DND-41 (cell line): ENCODE results near the gene PCDH9.

Experiments used
- ATAC-seq: fragments of 200-7000 bp; cut with Tn5 transposase; 3 replicates; pipeline ENCODE4 v1.9.1; 2021; ENCODE audit warnings: low read depth; ENCODE audit not compliant: insufficient read depth
- DNase-seq: peaks from one replicate; pipeline ENCODE4 v3.0.0-alpha.2; 2020
- H2AFZ ChIP-seq: 2 replicates; pipeline ENCODE4 v1.6.0; 2012; ENCODE audit warnings: low read depth, low read length
- H3K27ac ChIP-seq: 2 replicates; pipeline ENCODE4 v1.5.1; 2012; ENCODE audit warnings: low read length, inconsistent platforms
- H3K27me3 ChIP-seq: fragments of 200-600 bp; sonication (generic); 2 replicates; pipeline ENCODE4 v1.6.0; 2012; ENCODE audit warnings: low read length, mild to moderate bottlenecking, inconsistent platforms; ENCODE audit not compliant: insufficient read depth, poor library complexity
- H3K36me3 ChIP-seq: 2 replicates; pipeline ENCODE4 v1.5.1; 2012; ENCODE audit warnings: low read length, inconsistent platforms; ENCODE audit not compliant: insufficient read depth
- H3K4me1 ChIP-seq: 2 replicates; pipeline ENCODE4 v1.5.1; 2012; ENCODE audit warnings: mild to moderate bottlenecking, low read length; ENCODE audit not compliant: insufficient read depth
- H3K4me2 ChIP-seq: 2 replicates; pipeline ENCODE4 v1.6.0; 2012; ENCODE audit warnings: mild to moderate bottlenecking, moderate library complexity, low read length, inconsistent platforms; ENCODE audit not compliant: insufficient read depth
- H3K4me3 ChIP-seq, 2 experiments: fragments of 200-600 bp in 1 of 2; shearing (Covaris generic) in 1 of 2; 2 replicates each; pipeline ENCODE4 v1.5.1; 2012 to 2016; ENCODE audit warnings: inconsistent platforms in 2 of 2, low read length in 2 of 2, mild to moderate bottlenecking in 2 of 2, low read depth in 1 of 2, moderate library complexity in 1 of 2
- H3K79me2 ChIP-seq: 2 replicates; pipeline ENCODE4 v1.6.0; 2012; ENCODE audit warnings: low read length, inconsistent platforms; ENCODE audit not compliant: insufficient read depth
- H3K9ac ChIP-seq: 2 replicates; pipeline ENCODE4 v1.6.0; 2012; ENCODE audit warnings: low read depth, mild to moderate bottlenecking, inconsistent platforms, low read length, moderate library complexity
- H3K9me3 ChIP-seq: 2 replicates; pipeline ENCODE4 v1.5.1; 2012; ENCODE audit warnings: low read length, moderate library complexity, mild to moderate bottlenecking, inconsistent platforms; ENCODE audit not compliant: insufficient read depth, severe bottlenecking
- H4K20me1 ChIP-seq: 2 replicates; pipeline ENCODE4 v1.6.0; 2012; ENCODE audit warnings: low read length; ENCODE audit not compliant: insufficient read depth
- EZH2 ChIP-seq: IDR thresholded peaks from 3 replicates; pipeline ENCODE4 v1.6.1; 2012; ENCODE audit warnings: borderline replicate concordance, low read depth, mild to moderate bottlenecking, moderate library complexity, low read length, inconsistent platforms; ENCODE audit not compliant: severe bottlenecking
- TF ChIP-seq, protein P1 (sequence below): IDR thresholded peaks from 2 replicates; pipeline ENCODE4 v1.5.1; 2012; ENCODE audit warnings: borderline replicate concordance, low read length, moderate library complexity, mild to moderate bottlenecking; ENCODE audit not compliant: poor library complexity, severe bottlenecking; ENCODE audit errors: extremely low read depth

The PCDH9 gene

GRCh38 chr13:66899955-66900354 lies 330.2 kb downstream of the PCDH9 start:
- DNase-seq = no peak
- Histone ChIP-seq H3K9ac (no peak overlapping the region), H3K79me2 (no peaks in the 10 kb centered on the region), H3K4me1 (peaks cover 3% of the 10 kb centered on the region; the same call in 1 of the 2 replicates), H3K4me3 (no peak overlapping the region), H3K27ac (no peak overlapping the region), H3K9me3 (no peaks in the 10 kb centered on the region), H2AFZ (no peak overlapping the region), H3K36me3 (no peaks in the 10 kb centered on the region), H3K27me3 (no peaks in the 10 kb centered on the region), H4K20me1 (no peaks in the 10 kb centered on the region), H3K4me2 (no peak overlapping the region)
- no peak for TF ChIP-seq EZH2
- TF ChIP-seq, protein P1, sequence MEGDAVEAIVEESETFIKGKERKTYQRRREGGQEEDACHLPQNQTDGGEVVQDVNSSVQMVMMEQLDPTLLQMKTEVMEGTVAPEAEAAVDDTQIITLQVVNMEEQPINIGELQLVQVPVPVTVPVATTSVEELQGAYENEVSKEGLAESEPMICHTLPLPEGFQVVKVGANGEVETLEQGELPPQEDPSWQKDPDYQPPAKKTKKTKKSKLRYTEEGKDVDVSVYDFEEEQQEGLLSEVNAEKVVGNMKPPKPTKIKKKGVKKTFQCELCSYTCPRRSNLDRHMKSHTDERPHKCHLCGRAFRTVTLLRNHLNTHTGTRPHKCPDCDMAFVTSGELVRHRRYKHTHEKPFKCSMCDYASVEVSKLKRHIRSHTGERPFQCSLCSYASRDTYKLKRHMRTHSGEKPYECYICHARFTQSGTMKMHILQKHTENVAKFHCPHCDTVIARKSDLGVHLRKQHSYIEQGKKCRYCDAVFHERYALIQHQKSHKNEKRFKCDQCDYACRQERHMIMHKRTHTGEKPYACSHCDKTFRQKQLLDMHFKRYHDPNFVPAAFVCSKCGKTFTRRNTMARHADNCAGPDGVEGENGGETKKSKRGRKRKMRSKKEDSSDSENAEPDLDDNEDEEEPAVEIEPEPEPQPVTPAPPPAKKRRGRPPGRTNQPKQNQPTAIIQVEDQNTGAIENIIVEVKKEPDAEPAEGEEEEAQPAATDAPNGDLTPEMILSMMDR = no peak
- no peak for ATAC-seq

DNA sequence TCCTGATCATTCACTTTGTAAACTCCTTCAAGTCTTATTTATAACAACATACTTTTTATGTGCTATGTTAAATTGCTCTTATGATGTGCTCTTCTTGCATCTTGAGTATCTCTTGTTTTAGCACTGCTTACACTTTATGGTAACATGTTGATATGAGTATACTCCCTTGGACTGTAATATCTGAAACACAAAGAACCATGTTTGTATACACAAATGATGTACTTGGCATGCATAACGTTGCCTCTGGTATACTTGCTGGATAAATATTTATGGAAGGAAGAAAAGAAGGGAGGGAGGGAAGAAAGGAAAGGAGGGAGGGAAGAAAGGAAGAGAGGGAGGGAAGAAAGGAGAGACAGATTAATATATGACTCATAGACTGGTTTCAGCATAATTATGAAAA lies 333.2 kb downstream of the PCDH9 start:
- TF ChIP-seq, protein P1 = no peak
- no peak for TF ChIP-seq EZH2
- no peaks in the 10 kb centered on the region for H3K79me2 ChIP-seq
- H3K4me1 ChIP-seq = no peaks in the 10 kb centered on the region
- no peak overlapping the region for H3K9ac ChIP-seq
- H3K27me3 ChIP-seq = no peaks in the 10 kb centered on the region
- no peak overlapping the region for H2AFZ ChIP-seq
- ATAC-seq = no peak
- H3K36me3 ChIP-seq = no peaks in the 10 kb centered on the region
- H3K9me3 ChIP-seq = no peaks in the 10 kb centered on the region
- DNase-seq = no peak
- H3K27ac ChIP-seq = no peak overlapping the region
- no peak overlapping the region for H3K4me2 ChIP-seq
- H3K4me3 ChIP-seq = no peak overlapping the region
- H4K20me1 ChIP-seq = no peaks in the 10 kb centered on the region

GRCh38 chr13:66895780-66896179 lies 334.4 kb downstream of the PCDH9 start:
- ATAC-seq = no peak
- H3K36me3 ChIP-seq = no peaks in the 10 kb centered on the region
- H3K4me1 ChIP-seq = no peaks in the 10 kb centered on the region
- H3K4me2 ChIP-seq = no peak overlapping the region
- DNase-seq = no peak
- H3K9me3 ChIP-seq = no peaks in the 10 kb centered on the region
- no peaks in the 10 kb centered on the region for H3K27me3 ChIP-seq
- H3K79me2 ChIP-seq = no peaks in the 10 kb centered on the region
- H3K4me3 ChIP-seq = no peak overlapping the region
- H2AFZ ChIP-seq = no peak overlapping the region
- H4K20me1 ChIP-seq = no peaks in the 10 kb centered on the region
- no peak for TF ChIP-seq EZH2
- TF ChIP-seq, protein P1 = no peak
- H3K9ac ChIP-seq = no peak overlapping the region
- no peak overlapping the region for H3K27ac ChIP-seq

DNA sequence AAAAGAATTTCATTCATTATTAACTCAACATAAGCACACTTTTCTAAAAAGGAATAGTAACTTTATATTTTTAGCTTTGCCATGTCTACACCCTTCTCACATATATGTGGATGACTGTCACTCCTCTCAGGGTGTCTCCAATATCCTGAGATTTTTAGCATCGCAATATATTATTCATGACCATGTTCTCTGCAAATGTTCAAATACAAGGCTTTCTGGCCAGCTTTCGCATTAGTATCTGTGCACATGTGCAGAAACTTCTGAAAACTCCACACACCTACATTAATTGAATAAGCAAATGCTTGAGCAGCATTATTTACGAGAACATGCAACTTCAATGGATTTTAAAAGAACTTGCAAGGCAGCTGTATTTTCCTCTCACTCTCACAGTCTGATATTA lies 334.8 kb downstream of the PCDH9 start:
- ATAC-seq = no peak
- H2AFZ ChIP-seq = no peak overlapping the region
- no peaks in the 10 kb centered on the region for H3K27me3 ChIP-seq
- no peak for DNase-seq
- no peak overlapping the region for H3K27ac ChIP-seq
- H4K20me1 ChIP-seq = no peaks in the 10 kb centered on the region
- no peaks in the 10 kb centered on the region for H3K79me2 ChIP-seq
- no peak overlapping the region for H3K4me3 ChIP-seq
- no peak overlapping the region for H3K9ac ChIP-seq
- no peaks in the 10 kb centered on the region for H3K9me3 ChIP-seq
- H3K4me2 ChIP-seq = no peak overlapping the region
- no peaks in the 10 kb centered on the region for H3K4me1 ChIP-seq
- H3K36me3 ChIP-seq = no peaks in the 10 kb centered on the region
- TF ChIP-seq EZH2 = no peak
- TF ChIP-seq, protein P1 = no peak
